Uterus (tissue), 4 donors: ENCODE measurements around the gene NES. TPM values are rescaled to one million over a fixed set of nuclear protein-coding genes. Genes with fewer than 3 reads are reported as not detected.
"Not testable (repeated sequence)": the region's sequence is repeated elsewhere in the genome, so short reads cannot be mapped to it uniquely, and the experiment has no call there.

ENCODE experiments used
- DNase-seq, 2 donors: peaks; one replicate each; pipeline ENCODE4 v3.0.0-alpha.2; 2019 to 2020
- H3K27ac ChIP-seq, 2 donors: fragments of 200-600 bp; sonication (generic); 1 replicate in 1 of 2; 2 replicates in 1 of 2; pipeline ENCODE4 v1.5.1; 2016 to 2018
- H3K27me3 ChIP-seq, 2 donors: fragments of 200-600 bp; sonication (generic); one replicate each; pipeline ENCODE4 v1.5.1; 2018 to 2019; ENCODE audit warnings: control low read depth in 1 of 2
- H3K36me3 ChIP-seq, 2 donors: fragments of 200-600 bp; sonication (generic); one replicate each; pipeline ENCODE4 v1.5.1; 2019; ENCODE audit warnings: control low read depth in 1 of 2
- H3K4me1 ChIP-seq, 2 donors: fragments of 200-600 bp; sonication (generic); one replicate each; pipeline ENCODE4 v1.5.1; 2018 to 2019; ENCODE audit warnings: control low read depth in 1 of 2
- H3K4me3 ChIP-seq, 2 donors: fragments of 200-600 bp; sonication (generic); 1 replicate in 1 of 2; 2 replicates in 1 of 2; pipeline ENCODE4 v1.5.1; 2018 to 2019; ENCODE audit warnings: mild to moderate bottlenecking in 1 of 2
- H3K9me3 ChIP-seq, 2 donors: fragments of 200-600 bp; sonication (generic); one replicate each; pipeline ENCODE4 v1.5.1; 2019; ENCODE audit warnings: control low read depth in 1 of 2
- CTCF ChIP-seq, 4 experiments: fragments of 200-600 bp in 2 of 4; fragments of 450-650 bp in 2 of 4; sonication (generic) in 2 of 4; IDR thresholded peaks; one replicate each; pipeline ENCODE4 v1.5.1; 2016 to 2019; ENCODE audit warnings: antibody characterized with exemption in 4 of 4, mild to moderate bottlenecking in 2 of 4, moderate library complexity in 1 of 4
- POLR2A ChIP-seq, 2 donors: fragments of 450-650 bp; IDR thresholded peaks; one replicate each; pipeline ENCODE4 v1.6.1; 2016; ENCODE audit warnings: antibody characterized with exemption in 2 of 2, mild to moderate bottlenecking in 1 of 2, moderate library complexity in 1 of 2
- intact Hi-C: fragments of 100-400 bp; cut with DNase I; formaldehyde crosslinking; loops from one replicate; pipeline ENCODE4 v1.15.1; 2023; ENCODE audit warnings: low total_unique reads
- total RNA-seq, 4 donors: library from RNA; depleted of rRNA in 3 of 4; stranded (reverse); fragments of >200 nt in 3 of 4; gene quantifications; one replicate each; pipeline versions ENCODE4 v1.1.0 to v1.2.4, GENCODE V29; 2014 to 2023
- donor health status: DM: yes; HTN: yes; CAD: no.

Gene NES
- total RNA-seq, 4 donors from 2014 or later = 9.7 to 70.9 (median 34.5) TPM

- TF ChIP-seq POLR2A (IDR thresholded peaks at IDR 0.05) = no peak
- TF ChIP-seq CTCF (IDR thresholded peaks at IDR 0.05) = no peak
- Histone ChIP-seq H3K27me3 (no peaks in the 10 kb centered on the region), H3K9me3 (no peaks in the 10 kb centered on the region), H3K4me3 (no peak overlapping the region), H3K27ac (no peak overlapping the region), H3K4me1 (peaks cover 0 to 17% of the 10 kb centered on the region in 2 donors), H3K36me3 (no peaks in the 10 kb centered on the region)
- no peak for DNase-seq
- intact Hi-C loops = no loop called here
Measured at GRCh38 chr1:156639601-156640101, 37.6 kb downstream of the NES start.

- peak; percentile 28 to 46 for DNase-seq
- TF ChIP-seq POLR2A (IDR thresholded peaks at IDR 0.05) (no peak), CTCF (IDR thresholded peaks at IDR 0.05) (no peak)
- no peaks in the 10 kb centered on the region for H3K27me3 ChIP-seq
- peaks cover 0 to 17% of the 10 kb centered on the region in 2 donors for H3K4me1 ChIP-seq
- no peaks in the 10 kb centered on the region for H3K36me3 ChIP-seq
- intact Hi-C loops = no loop called here
- no peaks in the 10 kb centered on the region for H3K9me3 ChIP-seq
- H3K4me3 ChIP-seq = no peak overlapping the region
- H3K27ac ChIP-seq = peak overlapping the region in 1 of 2 donors; percentile 16
Measured at GRCh38 chr1:156638189-156638985, 38.8 kb downstream of the NES start.

GRCh38 chr1:156632355-156632754 lies 44.9 kb downstream of the NES start:
- intact Hi-C loops = no loop called here

GRCh38 chr1:156631152-156631551 lies 46.1 kb downstream of the NES start:
- H3K9me3 ChIP-seq, intact Hi-C loops, H3K4me1 ChIP-seq, H3K27me3 ChIP-seq, H3K27ac ChIP-seq, DNase-seq, H3K4me3 ChIP-seq, H3K36me3 ChIP-seq: not testable (repeated sequence)

More at GRCh38 chr1:156632355-156632754, 44.9 kb downstream of the NES start:
- no peak overlapping the region for H3K27ac ChIP-seq
- no peak overlapping the region for H3K4me3 ChIP-seq
- DNase-seq = no peak
- H3K27me3 ChIP-seq = peaks cover 0 to 6% of the 10 kb centered on the region in 2 donors
- TF ChIP-seq CTCF (IDR thresholded peaks at IDR 0.05) (no peak), POLR2A (IDR thresholded peaks at IDR 0.05) (no peak)
- H3K9me3 ChIP-seq = no peaks in the 10 kb centered on the region
- H3K4me1 ChIP-seq = no peaks in the 10 kb centered on the region
- H3K36me3 ChIP-seq = no peaks in the 10 kb centered on the region

- TF ChIP-seq CTCF (IDR thresholded peaks at IDR 0.05) = no peak
- TF ChIP-seq POLR2A (IDR thresholded peaks at IDR 0.05) = no peak
- Histone ChIP-seq H3K27me3 (peaks cover 0 to 13% of the 10 kb centered on the region in 2 donors), H3K4me1 (no peaks in the 10 kb centered on the region), H3K36me3 (no peaks in the 10 kb centered on the region), H3K4me3 (no peak overlapping the region), H3K27ac (no peak overlapping the region), H3K9me3 (no peaks in the 10 kb centered on the region)
- DNase-seq = no peak
- intact Hi-C loops = no loop called here
Measured at GRCh38 chr1:156629823-156630449, 47.3 kb downstream of the NES start.
